DOHH2 (cell line): ENCODE data around the gene S100PBP.

Experiments
- CTCF ChIP-seq: fragments of 200-600 bp; sonication (generic); IDR thresholded peaks from one replicate; pipeline ENCODE4 v1.5.1; 2014; ENCODE audit warnings: antibody characterized with exemption, mild to moderate bottlenecking, low read depth, low read length; ENCODE audit not compliant: poor library complexity, severe bottlenecking
- EZH2phosphoT487 ChIP-seq: fragments of 200-600 bp; sonication (generic); IDR thresholded peaks from 2 replicates; pipeline ENCODE4 v1.6.1; 2017; ENCODE audit warnings: borderline replicate concordance, mild to moderate bottlenecking, antibody characterized with exemption, low read length, moderate library complexity, mixed read lengths

DNA sequence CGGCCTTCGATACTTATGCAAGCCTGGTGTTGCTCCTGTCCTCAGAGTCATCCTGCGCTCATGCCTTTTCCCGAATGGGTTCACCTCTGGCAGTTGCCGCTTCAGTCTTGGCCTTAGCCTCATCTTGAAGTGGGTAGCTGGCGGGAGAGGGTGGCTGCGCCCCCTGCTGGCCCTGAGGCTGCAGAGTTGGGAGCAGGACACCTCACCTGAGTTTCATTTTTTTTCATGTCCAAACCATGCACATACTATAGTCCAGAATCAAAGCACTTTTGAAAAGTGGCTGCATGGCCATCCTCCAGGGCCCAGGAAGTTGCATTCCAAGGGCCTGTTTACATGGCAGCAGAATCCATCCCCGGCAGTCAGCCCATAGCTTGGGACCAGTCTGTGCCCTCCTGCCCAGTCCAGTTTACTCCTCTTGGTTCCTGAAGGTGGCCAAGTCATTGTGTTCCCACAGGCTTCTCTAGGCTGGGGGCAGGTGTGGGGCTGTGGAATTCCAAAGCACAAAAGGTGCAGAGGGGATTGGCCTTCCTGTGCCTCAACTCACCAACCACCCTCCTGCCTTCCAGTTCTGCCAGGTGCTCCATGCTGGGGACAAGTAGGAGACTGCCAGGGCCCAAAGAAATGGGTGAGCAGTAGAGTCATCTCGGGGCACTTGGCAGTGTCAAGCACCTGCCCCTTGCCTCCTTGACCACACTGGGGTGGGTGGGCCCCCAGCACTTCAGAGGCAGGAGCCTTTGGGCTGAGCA, 44.3 kb upstream of the S100PBP start:
- TF ChIP-seq EZH2phosphoT487 (no peak), CTCF (peak; percentile 96)
